GM19351 (cell line): ENCODE measurements around the gene RAPGEF4.

Experiments used
- ATAC-seq: cut with Tn5 transposase; IDR thresholded peaks from one replicate; pipeline ENCODE4 v1.9.1; 2021; ENCODE audit warnings: mild to moderate bottlenecking, moderate library complexity; ENCODE audit not compliant: unreplicated experiment

Gene RAPGEF4

DNA sequence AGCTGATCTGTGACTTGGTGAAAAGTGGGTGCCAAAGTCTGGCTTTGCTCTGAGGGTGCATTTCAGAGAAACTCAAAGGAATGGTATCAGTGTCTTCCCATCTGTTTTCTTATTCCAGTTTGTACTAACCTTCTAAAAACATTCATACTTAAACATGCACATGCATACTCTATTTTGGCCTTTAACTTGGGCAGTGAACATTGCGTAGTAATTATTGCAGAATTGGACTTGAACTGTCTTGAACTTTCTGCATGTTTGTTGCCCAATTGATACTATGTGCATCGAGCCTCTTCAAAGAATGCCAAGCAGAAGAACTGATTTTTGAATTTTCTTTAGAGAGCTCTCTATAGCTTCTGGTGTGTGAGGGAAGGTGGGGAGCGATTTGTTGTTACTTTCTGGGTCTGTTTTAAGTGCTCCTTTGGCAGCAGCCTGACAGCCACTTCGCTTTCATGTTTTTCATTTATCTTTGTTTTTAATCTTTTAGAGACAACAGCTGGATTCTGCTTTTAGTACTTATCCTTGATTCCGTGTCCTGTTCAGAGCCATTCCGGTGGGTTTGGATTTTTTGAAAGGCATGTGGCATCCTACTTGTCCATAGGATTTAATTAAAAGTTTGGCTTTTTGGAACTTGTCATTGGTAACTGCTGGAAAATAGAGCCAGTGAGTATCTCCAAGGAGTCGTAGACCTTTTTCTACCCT lies 159.2 kb downstream of the RAPGEF4 start:
- ATAC-seq = no peak

DNA sequence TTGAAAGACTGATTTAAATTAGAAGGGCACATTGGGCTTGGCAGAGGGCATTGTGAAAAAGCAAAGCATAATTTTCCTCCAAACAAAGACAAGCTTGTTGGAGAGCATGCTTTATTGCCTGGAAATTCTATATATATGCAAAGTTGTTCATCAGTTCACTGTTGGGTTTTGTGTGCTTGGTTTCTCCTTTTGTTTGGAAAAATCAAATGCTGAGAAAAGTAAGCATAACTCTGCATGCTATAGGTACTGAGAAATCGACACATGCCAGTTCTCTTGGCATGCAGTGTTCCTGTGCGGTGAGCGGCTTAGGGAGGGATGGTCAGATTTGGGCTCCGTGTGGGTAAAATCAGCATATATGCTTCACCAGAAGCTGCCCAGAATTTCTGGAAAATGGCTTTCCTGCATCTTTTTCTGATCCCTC lies 161.0 kb downstream of the RAPGEF4 start:
- ATAC-seq = no peak

DNA sequence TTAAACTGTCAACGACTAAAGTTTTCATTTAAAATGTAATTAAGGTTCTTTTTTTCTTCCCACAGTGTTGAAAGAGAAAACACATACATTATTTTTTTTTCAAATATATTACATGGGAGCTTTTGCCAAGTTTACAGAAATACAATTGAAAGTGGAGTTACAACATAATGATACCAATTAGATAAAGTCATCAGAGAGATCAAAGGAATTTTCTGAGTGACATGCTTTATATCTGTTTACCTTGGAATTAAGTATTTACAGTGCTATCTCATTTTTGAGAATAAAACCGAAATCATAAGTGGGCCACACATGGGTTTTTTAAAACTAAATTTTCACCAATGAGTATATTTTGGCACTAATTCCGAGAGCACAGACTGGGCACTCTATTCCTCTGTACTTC lies 165.2 kb downstream of the RAPGEF4 start:
- ATAC-seq = no peak

DNA sequence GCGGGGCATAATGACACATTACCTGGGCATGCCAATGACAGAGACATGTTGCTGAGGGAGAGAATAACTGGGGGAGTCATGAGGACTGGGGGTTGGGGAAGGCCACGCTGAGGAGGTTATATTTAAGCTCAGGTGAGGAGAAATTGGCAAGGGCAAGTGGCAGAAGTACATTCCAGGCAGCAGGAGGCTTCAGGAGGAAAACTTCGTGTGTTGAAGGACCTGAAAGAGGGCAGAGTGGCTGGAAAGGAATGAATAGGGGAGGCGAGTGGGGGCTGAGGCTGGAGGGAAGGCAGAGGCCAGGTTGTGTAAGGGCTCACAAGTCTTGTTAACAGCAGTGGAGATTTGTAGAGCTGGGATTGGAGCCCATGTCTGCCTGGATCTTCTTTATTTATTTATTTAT lies 166.3 kb downstream of the RAPGEF4 start:
- no peak for ATAC-seq

DNA sequence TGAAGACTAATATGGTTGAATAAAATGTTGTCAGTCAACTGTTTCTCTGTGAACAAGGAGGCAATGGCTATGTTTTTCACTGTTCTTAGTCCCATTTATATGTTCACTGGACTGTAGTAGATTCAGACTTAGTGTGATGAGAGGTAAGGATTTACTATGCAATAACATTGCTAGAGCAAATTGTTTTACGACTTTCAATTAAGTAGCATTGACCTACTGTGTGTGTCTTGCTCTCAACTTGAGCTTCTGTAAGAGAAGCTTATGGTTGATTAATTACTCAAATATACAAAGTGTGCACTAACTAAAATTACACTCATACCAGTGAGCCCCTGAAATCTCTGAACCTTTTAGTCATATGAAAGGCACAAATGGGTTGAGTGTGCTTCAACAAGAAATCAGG lies 168.6 kb downstream of the RAPGEF4 start:
- no peak for ATAC-seq

DNA sequence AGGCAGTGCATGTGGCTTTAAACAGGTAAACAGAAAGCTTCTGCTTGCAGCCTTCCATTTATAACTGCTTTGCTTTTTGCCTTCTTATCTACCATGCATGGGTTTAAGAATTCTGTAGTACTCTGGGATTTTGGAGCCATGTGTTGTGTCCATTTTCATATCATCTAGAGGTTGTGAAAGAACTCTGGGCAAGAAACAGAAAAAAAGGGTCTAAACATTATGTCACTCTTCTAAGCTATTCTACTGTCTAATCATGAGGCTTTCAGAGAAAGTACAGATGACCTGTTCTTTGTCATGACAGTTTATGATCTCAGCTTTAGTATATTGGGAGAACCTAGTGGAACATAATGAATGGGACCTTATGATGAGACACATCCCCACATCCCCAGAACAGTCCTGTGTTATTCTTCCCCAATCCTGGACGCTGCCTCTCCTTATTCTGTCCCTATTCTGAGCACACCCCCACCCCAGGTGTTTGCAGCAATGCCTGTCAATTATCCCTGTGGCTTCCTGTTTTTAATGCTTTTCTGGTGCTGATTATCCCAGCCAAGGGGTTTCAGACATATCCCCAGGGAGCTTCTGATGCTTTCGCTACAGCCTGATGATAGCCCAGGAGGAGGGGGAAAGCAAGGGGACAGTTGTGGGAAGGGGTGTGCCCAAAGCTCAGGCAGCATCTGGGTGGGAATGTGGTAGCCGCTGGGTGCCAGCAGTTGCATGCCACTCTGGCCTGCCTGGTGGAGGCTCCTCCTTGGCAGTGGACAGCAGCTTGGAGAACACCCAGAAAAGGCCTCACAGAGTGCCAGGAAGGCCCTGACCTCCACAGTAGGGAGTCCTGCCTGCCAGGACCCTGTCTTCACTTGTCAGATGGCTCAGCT lies 170.5 kb downstream of the RAPGEF4 start:
- ATAC-seq = no peak

DNA sequence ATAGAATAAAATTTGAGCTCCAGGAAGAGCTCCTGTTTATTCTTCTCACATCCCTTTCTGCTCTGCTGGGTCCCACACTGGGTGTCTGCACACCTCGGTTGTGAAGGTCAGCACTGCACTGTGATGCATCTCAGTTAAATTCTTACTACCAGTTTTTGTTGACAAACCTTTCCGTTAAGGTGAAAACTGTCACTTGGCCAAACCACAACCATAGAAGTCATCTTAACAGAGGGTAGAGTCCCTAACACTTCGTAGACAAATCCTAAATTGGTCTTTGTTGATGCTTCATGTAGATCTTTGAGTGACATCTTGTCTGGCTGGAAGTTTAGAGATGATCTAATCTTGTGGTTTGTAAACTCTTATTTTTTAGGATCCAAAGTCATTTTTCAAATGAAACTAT lies 172.6 kb downstream of the RAPGEF4 start:
- ATAC-seq = no peak

DNA sequence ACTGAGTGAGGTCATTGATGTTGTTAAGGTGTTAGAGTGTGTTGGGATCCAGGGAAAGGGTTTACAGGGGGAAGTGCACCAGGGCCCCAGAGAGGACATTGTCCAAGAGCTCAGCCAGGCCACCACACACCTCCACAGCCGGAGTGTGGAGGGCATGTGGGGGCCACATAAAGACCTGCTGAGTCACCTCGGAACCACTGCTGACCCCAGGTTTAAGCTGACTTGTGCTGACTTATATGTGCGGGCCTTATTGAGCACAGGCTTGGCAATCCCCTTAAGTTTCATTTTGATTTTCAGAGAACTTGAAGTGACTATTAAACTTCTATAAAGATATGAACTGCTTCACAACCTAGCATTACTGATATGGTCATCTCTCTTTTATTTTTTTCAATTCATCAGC lies 173.8 kb downstream of the RAPGEF4 start:
- no peak for ATAC-seq

DNA sequence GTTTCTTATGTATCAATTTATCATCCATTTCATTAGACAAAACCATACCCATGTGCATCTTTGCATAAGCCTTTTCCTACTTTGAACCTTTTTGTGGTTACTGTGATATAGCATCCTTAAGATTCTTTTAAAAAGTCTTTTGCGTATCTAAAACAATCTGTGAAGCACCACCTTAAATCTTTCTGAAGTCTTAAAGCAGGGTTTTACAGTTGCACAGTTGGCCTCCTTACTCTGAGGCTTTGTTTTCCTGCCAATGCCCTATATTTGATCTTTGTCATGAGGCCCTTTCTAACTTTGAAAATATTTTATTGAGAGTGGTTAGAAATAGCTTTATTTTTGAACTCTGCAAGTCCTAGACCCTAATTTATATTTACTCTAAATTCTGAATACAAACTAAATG lies 176.6 kb downstream of the RAPGEF4 start:
- no peak for ATAC-seq

DNA sequence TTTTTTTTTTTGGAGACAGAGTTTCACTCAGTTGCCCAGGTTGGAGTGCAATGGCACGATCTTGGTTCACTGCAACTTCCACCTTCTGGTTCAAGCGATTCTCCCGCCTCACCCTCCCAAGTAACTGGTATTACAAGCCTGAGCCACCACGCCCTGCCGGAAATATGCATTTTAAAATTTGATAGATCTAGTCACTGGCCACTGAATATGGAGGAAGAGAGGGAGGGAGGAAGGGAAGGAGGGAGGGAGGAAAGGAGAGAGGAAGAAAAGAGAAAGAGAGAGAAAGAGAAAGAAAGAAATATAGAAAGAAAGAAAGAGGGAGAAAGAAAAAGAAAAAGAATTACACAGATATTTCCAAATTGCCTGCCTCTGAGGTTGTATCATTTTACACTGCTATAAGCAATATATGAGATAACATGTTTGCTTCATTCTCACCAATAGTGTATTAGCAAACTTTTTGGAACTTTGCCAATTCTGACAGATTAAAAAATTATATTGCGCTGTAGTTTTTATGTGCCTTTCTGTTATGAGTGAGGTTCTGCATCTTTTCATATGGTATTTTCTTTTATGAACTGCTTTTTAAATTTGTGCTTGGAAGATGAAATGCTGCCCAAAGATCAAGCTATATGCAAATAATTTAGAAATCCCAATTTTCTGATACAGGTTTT lies 178.8 kb downstream of the RAPGEF4 start:
- no peak for ATAC-seq

DNA sequence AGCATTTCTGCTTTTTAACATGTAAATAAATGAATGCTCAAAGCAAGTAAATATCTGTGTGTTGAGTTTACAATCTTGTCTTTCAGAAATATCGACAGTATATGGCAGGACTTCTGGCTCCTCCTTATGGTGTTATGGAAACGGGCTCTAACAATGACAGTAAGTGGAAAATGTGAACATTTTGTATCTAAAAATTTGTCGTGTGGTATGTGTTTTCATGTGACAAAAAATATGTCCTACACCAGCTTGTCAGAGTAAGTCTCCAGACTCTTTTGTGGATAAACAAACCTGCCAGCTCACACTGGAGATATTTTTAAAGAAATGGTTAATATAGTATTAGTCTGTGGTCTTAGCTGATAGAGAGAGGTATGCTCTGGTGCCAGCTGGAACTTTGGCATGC lies 182.1 kb downstream of the RAPGEF4 start:
- no peak for ATAC-seq

DNA sequence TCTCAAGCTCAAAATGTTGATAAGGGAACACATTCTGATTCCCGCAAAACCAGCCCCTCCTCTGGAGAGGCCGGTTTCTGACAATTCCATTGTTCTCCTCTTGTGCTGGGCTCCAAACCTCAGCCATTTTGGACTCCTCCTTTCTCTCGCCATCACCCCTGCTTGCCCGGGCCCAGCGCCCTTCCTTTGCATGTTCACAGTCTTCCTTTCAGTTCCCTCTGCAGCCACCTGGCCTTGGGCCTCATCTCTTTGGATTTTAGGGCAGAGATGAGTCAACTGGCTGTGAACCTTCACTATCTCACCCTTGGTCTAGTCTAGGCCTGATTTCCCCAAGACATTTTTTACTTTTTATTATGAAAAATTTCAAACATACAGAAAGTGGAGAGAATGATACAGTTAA lies 184.1 kb downstream of the RAPGEF4 start:
- peak; percentile 87 for ATAC-seq

DNA sequence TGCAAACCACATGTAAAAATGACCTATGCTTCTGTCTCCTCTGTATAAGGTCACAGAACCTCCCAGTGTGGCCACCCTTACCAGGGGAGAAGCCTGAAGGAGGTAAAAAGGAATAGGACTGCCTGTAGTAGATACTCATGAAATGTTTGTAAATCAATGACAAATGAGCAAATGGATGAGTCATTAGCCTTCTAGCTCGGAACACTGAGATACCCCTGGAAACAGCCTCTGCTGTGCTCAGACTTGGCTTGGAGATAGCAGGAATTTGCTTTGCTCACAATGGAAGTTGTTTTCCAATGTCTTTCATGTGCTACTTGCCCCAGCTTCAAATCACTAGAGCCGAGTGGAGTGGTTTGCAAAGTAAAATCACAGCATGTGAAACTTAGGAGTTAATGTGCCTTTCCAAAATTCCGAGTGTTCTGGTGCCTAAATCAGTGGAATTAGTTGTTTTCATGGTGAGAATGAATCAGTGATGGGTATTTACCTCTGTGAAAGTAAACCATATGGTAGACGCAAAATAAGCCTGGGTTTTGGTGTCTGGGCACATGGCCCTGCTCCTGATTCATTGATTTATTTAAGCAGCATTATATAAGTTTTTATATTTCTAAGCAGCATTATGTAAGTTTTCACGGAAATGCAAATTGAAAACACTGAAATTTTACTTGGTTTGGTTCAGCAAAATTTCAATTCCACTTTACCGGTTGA lies 186.0 kb downstream of the RAPGEF4 start:
- ATAC-seq = no peak

DNA sequence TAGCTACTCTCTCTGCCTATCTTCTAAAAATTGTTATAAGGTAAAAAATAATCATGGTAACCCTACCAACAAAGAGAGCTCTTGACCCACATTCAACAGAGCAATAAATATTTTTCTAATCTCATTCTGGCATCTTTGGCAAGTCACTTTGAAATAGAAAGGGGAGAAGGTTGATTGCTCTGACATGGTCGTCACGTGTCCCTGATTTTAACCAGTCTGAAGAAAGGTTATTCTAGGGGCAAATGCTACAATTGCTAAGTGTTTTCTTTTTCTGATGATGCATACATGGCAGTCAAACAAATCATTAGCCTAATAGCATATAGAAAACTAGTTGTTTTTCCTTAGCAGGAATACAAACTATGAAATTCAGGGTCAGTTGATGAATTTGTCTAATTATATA lies 186.7 kb downstream of the RAPGEF4 start:
- ATAC-seq = no peak

DNA sequence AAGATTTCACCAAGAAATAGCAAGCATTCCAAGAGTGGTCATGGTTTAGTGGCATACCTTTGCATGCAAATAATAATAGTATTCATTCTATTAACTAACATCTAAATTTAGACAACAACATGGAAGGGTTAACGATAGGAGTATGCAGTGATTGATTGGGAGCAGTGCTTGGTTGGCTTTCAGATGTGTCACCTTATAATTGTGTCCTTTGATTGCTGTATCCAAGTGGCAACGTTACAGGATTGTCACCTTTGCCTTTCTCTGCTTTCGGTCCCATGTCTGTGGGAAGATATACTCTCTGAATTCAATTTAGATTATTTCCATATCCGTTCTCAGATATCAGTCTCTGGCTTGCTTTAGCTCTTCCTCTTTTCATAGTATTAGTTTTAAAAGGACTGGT lies 187.2 kb downstream of the RAPGEF4 start:
- ATAC-seq = no peak

DNA sequence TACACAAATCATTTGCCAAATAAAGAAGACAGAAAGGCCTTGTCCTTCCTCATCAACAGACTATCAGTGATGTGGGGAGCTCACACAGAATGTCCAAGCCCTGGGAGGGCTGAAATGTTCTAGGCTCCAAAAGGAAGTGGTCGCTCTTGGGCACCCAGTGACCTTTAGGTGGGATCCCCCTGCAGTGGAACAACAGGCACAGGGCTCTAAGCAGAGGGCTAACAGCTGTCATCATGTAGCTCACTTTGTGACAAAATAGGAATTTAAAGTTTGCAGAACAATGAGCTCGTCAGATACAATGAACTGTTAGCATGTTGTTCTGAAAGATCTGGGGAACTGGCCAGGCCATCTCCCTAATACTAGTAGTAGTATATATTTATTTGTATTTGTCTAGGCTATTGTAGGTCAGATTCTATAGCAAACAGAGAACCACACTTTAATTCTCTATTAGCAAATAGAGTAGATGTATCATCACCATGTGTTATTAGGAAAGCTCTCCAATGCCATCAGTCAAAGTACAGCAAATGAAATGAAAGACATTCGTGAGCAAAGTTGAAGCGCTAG lies 188.5 kb downstream of the RAPGEF4 start:
- ATAC-seq = no peak

DNA sequence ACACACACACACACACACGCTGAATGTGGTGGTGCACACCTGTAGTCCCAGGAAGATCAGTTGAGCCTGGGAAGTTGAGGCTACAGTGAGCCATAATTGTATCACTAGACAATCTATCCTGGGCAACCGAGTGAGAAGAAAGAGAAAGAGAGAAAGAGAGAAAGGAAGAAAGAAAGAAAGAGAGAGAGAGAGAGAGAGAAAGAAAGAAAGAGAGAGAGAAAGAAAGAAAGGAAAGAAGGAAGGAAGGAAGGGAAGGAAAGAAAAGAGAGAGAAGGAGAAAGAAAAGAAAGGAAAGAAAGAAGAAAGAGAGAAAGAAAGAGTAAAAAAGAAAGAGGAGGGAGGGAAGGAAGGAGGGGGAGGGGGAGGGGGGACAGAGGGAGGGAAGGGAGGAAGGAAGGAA lies 190.0 kb downstream of the RAPGEF4 start:
- no peak for ATAC-seq

DNA sequence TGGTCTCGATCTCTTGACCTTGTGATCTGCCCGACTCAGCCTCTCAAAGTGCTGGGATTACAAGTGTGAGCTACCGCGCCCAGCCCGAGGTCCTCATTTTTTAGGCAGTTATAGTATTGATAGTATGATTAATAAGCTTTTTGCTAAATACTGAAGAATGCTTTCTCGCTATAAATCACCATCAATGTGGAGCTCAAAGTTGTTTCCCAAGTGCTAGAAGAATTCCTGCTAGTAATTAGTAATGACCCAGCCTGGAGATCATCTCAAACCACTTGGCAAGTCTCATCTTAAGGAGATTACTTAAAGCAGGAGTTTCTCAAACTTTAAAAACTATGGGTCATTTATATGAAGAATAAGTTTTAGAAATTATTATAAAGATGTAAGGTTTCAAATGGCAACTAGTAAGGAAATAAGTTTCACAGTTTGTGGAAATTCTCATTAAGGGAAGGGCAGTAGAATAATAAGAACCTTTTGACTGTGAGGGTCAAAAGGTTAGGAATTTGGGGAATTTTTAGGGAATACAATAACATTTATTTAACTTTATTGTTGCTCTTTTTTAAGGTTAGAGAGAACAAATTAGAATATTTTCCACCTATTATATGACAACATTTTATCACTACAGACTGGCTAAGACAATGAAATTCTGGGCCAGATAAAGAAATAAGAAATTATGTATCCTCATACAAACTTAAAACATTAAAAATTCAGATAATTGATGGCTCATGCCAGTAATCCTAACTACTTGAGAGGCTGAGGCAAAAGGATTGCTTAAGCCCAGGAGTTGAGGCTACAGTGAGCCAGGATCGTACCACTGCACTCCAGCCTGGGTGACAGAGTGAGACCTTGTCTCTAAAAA lies 191.4 kb downstream of the RAPGEF4 start:
- ATAC-seq = no peak

DNA sequence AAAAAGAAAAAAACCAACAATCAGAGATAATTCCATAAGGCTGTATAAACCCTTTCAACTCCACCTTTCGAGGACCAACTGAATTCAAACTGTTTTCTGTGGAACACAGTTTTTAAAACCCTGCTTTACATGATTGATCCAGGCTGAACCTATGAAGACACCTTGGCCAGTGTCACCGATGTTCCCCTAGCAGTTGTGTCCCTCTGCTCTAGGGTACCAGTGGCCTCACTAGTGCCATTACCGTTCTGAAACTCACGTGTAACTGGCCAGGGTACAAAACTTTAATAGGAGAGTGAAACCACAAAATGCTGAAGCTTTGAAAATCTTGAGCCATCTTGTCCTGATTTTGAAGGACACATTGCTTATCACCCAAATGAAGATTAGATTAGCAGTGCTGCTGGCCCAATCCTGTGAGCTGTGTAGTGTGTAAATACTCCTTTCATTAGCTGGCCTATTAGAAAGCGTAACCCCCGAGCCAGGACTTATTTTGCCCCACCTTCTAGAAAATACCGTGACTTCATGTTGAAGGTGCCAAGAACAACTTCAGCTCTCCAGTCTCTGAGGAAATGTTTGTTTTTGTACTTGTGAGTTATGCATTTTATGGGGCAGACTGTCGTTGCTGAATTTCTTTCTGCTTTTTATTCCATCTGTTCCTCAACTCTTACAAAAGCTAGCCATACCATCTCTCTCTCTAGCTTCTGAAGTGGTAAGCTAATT lies 192.2 kb downstream of the RAPGEF4 start:
- no peak for ATAC-seq
